ENCODE results near the gene IBA57. TPM values are rescaled to one million over a fixed set of nuclear protein-coding genes. Genes with fewer than 3 reads are reported as not detected.

The IBA57 gene
- total and polyA plus RNA-seq, 4 donors: 2.8 to 21.4 (median 6.9) TPM

DNA sequence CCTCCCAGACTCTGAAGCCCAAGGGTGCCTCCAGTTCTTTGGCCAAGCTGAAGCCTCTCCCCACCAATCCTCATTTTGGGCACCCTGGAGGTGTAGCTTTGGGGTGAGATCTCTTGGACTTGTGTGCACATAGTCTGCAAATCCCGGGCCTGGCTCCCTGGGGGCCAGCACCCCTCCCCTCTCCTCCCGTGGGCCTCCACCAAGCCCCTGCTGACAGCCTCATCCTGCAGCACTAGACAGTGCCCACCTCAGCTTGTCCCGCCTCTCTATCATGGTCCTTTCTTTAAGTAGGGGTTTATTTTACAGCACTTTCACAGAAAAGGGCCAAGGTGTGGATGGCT lies 12.7 kb upstream of the IBA57 start:
- H3K9me3 ChIP-seq (ENCODE audit: control insufficient read depth in 4 of 4, insufficient read depth in 3 of 4, low read length in 3 of 4): no peaks in the 10 kb centered on the region
- no peak for DNase-seq
- peaks cover 8 to 47% (median 30%) of the 10 kb centered on the region in 5 donors for H3K4me1 ChIP-seq (ENCODE audit: control insufficient read depth in 5 of 5, insufficient read depth in 5 of 5, low read length in 5 of 5)
- 86 to 87% methylated on average over 3 of the region's 3 CpGs for WGBS, 2 donors
- ATAC-seq (ENCODE audit: insufficient read depth, low FRiP score): no peak
- TF ChIP-seq, protein P1, sequence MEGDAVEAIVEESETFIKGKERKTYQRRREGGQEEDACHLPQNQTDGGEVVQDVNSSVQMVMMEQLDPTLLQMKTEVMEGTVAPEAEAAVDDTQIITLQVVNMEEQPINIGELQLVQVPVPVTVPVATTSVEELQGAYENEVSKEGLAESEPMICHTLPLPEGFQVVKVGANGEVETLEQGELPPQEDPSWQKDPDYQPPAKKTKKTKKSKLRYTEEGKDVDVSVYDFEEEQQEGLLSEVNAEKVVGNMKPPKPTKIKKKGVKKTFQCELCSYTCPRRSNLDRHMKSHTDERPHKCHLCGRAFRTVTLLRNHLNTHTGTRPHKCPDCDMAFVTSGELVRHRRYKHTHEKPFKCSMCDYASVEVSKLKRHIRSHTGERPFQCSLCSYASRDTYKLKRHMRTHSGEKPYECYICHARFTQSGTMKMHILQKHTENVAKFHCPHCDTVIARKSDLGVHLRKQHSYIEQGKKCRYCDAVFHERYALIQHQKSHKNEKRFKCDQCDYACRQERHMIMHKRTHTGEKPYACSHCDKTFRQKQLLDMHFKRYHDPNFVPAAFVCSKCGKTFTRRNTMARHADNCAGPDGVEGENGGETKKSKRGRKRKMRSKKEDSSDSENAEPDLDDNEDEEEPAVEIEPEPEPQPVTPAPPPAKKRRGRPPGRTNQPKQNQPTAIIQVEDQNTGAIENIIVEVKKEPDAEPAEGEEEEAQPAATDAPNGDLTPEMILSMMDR (IDR thresholded peaks at IDR 0.05; ENCODE audit: control extremely low read depth, extremely low read depth): no peak
- no peak overlapping the region for H3K27ac ChIP-seq (ENCODE audit: low read depth in 1 of 2, low read length in 1 of 2)
- H3K36me3 ChIP-seq (ENCODE audit: control insufficient read depth in 4 of 4, insufficient read depth in 4 of 4, low read length in 4 of 4): peaks cover 0 to 20% (median 0%) of the 10 kb centered on the region in 4 donors
- no peak overlapping the region for H3K9ac ChIP-seq (ENCODE audit: insufficient read depth in 1 of 2, low read length in 2 of 2)
- no peak overlapping the region for H3K4me3 ChIP-seq
- H3K27me3 ChIP-seq (ENCODE audit: control insufficient read depth in 3 of 3, insufficient read depth in 3 of 3, low read length in 2 of 3): peaks cover 0 to 7% (median 3%) of the 10 kb centered on the region in 3 donors

DNA sequence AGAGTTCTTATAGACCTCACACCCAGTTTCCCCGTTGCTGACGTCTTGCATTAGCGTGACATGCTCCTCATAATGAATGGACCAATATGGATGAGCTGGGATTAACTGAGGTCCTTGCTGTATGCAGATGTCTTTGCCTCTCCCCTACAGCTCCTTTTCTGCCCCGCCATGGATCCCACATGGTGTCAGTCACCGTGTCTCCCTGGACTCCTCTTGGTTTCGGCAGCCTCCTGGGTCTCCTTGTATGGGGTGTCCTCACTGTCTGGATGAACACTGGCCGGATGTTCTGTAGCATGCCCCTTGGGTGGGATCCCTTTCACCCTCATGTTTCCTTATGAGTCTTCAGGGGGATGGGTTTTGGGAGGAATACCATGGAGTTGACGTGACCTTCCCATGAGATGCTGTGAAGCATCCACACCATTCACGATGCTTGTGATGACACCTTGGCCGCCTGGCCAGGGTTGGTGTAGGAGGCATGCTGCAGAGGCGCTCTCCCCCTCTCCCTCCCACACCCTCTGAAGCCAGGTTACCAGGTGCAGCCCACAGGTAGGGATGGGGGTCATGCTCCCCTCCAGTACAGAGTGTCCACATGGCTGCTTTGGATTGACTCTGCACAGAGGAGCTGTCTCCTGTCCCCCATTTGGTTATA lies 11.5 kb upstream of the IBA57 start:
- no peak overlapping the region for H3K9ac ChIP-seq (ENCODE audit: insufficient read depth in 1 of 2, low read length in 2 of 2)
- DNase-seq (no peak), ATAC-seq (ENCODE audit: insufficient read depth, low FRiP score) (no peak)

DNA sequence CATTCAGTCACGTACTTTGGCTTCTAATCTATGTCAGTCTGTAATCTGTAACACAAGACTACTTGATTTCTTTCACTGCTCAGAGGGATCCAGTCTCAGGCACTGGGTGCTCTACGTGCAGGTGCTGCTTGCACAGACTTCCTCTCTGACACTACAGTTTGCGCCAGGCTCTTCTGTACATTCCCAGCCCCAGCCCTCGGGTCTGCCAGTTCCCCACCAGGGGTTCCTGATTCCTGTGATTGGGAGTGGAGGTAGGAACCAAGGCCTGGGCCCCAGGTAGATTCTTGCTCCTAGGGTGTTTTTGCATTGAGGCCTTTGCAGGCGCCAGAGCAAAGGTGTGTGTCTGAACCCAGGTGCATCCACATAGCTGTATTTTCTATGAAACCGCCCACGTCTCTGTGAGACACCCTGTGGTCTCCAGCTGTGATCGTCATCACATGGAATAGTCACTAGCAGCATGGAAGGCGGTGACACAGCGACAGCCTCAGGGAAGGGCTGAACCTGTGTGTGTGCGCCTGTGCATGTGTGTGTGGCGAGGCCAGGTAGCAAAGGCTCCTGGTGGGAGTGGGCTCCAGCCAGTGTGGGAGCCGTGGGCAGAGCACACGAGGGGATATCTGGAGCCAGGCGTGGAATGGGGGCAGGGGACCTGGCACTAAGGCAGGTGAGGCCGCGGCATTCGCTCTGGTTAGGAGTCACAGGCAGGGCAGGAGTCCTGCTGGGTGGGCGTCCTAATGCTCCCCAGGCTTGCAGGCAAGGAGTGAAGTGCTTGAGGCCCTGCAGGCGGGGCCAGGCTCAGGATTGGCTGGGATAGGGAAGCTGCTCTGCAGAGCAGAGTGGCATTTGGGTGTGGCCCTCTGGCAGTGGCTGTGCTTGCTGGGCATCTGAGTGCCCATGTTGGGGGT lies 10.7 kb upstream of the IBA57 start:
- TF ChIP-seq, protein P1 (IDR thresholded peaks at IDR 0.05; ENCODE audit: control extremely low read depth, extremely low read depth): no peak
- Histone ChIP-seq H3K4me1 (ENCODE audit: control insufficient read depth in 5 of 5, insufficient read depth in 5 of 5, low read length in 5 of 5) (peaks cover 7 to 37% (median 18%) of the 10 kb centered on the region in 5 donors), H3K4me3 (no peak overlapping the region), H3K9ac (ENCODE audit: insufficient read depth in 1 of 2, low read length in 2 of 2) (no peak overlapping the region), H3K27me3 (ENCODE audit: control insufficient read depth in 3 of 3, insufficient read depth in 3 of 3, low read length in 2 of 3) (peaks cover 0 to 22% (median 16%) of the 10 kb centered on the region in 3 donors), H3K27ac (ENCODE audit: low read depth in 1 of 2, low read length in 1 of 2) (no peak overlapping the region), H3K9me3 (ENCODE audit: control insufficient read depth in 4 of 4, insufficient read depth in 3 of 4, low read length in 3 of 4) (peaks cover 0 to 3% (median 0%) of the 10 kb centered on the region in 4 donors), H3K36me3 (ENCODE audit: control insufficient read depth in 4 of 4, insufficient read depth in 4 of 4, low read length in 4 of 4) (peaks cover 0 to 6% (median 0%) of the 10 kb centered on the region in 4 donors)
- ATAC-seq (ENCODE audit: insufficient read depth, low FRiP score) (no peak), DNase-seq (no peak)
- 77 to 80% methylated on average over 20 of the region's 20 CpGs for WGBS, 2 donors

More for the DNA sequence above, 11.5 kb upstream of the IBA57 start:
- Histone ChIP-seq H3K4me3 (no peak overlapping the region), H3K27me3 (ENCODE audit: control insufficient read depth in 3 of 3, insufficient read depth in 3 of 3, low read length in 2 of 3) (peaks cover 0 to 14% (median 8%) of the 10 kb centered on the region in 3 donors), H3K4me1 (ENCODE audit: control insufficient read depth in 5 of 5, insufficient read depth in 5 of 5, low read length in 5 of 5) (peaks cover 8 to 38% (median 26%) of the 10 kb centered on the region in 5 donors), H3K27ac (ENCODE audit: low read depth in 1 of 2, low read length in 1 of 2) (no peak overlapping the region), H3K36me3 (ENCODE audit: control insufficient read depth in 4 of 4, insufficient read depth in 4 of 4, low read length in 4 of 4) (peaks cover 0 to 9% (median 0%) of the 10 kb centered on the region in 4 donors), H3K9me3 (ENCODE audit: control insufficient read depth in 4 of 4, insufficient read depth in 3 of 4, low read length in 3 of 4) (peaks cover 0 to 3% (median 0%) of the 10 kb centered on the region in 4 donors)
- TF ChIP-seq, protein P1 (IDR thresholded peaks at IDR 0.05; ENCODE audit: control extremely low read depth, extremely low read depth): no peak
- WGBS, 2 donors: 95 to 96% methylated on average over 11 of the region's 11 CpGs

Measured in lung (tissue), 12 donors.